ENCODE measurements around the gene SLC25A51.

DNA sequence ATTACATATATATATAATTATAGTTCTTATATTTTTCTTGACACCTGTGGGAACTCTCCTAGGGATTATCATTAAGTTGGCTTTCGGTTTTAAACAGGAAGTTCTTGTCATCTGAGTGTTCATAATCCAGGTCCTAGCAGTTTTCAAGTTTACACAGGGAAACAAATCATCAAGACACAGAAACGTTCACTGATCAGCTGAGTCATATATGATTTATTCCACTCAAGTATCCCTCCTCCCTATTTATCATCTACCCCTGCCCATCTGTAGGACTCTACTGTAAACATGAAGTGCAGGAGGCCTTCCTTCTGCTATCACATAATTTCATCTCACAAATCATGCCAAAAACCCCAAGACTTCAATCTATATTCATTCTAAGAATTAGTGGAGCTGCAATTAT lies 6.3 kb downstream of the SLC25A51 start:
- no peak for TF ChIP-seq POLR2AphosphoS5 (IDR thresholded peaks at IDR 0.05)
- no peak for TF ChIP-seq EP300 (IDR thresholded peaks at IDR 0.05)

Data from upper lobe of left lung (tissue), 4 donors.